G401.6 (cell line): ENCODE data around the gene NEK1.
"Not testable (repeated sequence)": the region's sequence is repeated elsewhere in the genome, so short reads cannot be mapped to it uniquely, and the experiment has no call there.

Experiments
- FAIRE-seq: peaks from 2 replicates; lab custom pipeline; 2012; peaks lifted over from hg19 to GRCh38; lab: Jason Lieb, UNC

The NEK1 gene

GRCh38 chr4:169601016-169601771 lies 11.2 kb downstream of the NEK1 start:
- no peak for FAIRE-seq

- FAIRE-seq: no peak
These were observed 17.7 kb downstream of the NEK1 start for GRCh38 chr4:169594560-169595195.

GRCh38 chr4:169593050-169593560 lies 19.3 kb downstream of the NEK1 start:
- no peak for FAIRE-seq

GRCh38 chr4:169583563-169583962 lies 28.8 kb downstream of the NEK1 start:
- FAIRE-seq: no peak

GRCh38 chr4:169582706-169583105 lies 29.7 kb downstream of the NEK1 start:
- no peak for FAIRE-seq

GRCh38 chr4:169582203-169582602 lies 30.2 kb downstream of the NEK1 start:
- FAIRE-seq: no peak

GRCh38 chr4:169573889-169574288 lies 38.5 kb downstream of the NEK1 start:
- FAIRE-seq: no peak

GRCh38 chr4:169571435-169571834 lies 40.9 kb downstream of the NEK1 start:
- FAIRE-seq: no peak

GRCh38 chr4:169571012-169571411 lies 41.4 kb downstream of the NEK1 start:
- FAIRE-seq: not testable (repeated sequence)

- not testable (repeated sequence) for FAIRE-seq
These were observed 42.1 kb downstream of the NEK1 start for GRCh38 chr4:169570266-169570665.

- not testable (repeated sequence) for FAIRE-seq
These were observed 43.2 kb downstream of the NEK1 start for GRCh38 chr4:169569188-169569587.

- FAIRE-seq: no peak
These were observed 44.5 kb downstream of the NEK1 start for GRCh38 chr4:169567916-169568315.

- FAIRE-seq: peak; percentile 97
These were observed 46.2 kb downstream of the NEK1 start for GRCh38 chr4:169566021-169566818.

GRCh38 chr4:169565606-169566005 lies 46.8 kb downstream of the NEK1 start:
- FAIRE-seq: no peak

GRCh38 chr4:169557061-169557636 lies 55.2 kb downstream of the NEK1 start:
- no peak for FAIRE-seq

GRCh38 chr4:169546548-169546947 lies 65.8 kb downstream of the NEK1 start:
- FAIRE-seq: not testable (repeated sequence)

GRCh38 chr4:169540774-169541173 lies 71.6 kb downstream of the NEK1 start:
- no peak for FAIRE-seq

GRCh38 chr4:169530048-169530447 lies 82.3 kb downstream of the NEK1 start:
- FAIRE-seq: no peak

GRCh38 chr4:169523796-169524195 lies 88.6 kb downstream of the NEK1 start:
- no peak for FAIRE-seq

GRCh38 chr4:169510617-169511016 lies 101.8 kb downstream of the NEK1 start:
- no peak for FAIRE-seq

- no peak for FAIRE-seq
These were observed 105.5 kb downstream of the NEK1 start for GRCh38 chr4:169506903-169507302.

- not testable (repeated sequence) for FAIRE-seq
These were observed 112.5 kb downstream of the NEK1 start for GRCh38 chr4:169499907-169500306.
